Keratinocyte (primary cell): ENCODE data around the gene PRKCZ. TPM values are rescaled to one million over a fixed set of nuclear protein-coding genes. Genes with fewer than 3 reads are reported as not detected.

Source experiments
- DNase-seq: peaks from one replicate; pipeline ENCODE4 v3.0.0-alpha.2; 2011; ENCODE audit warnings: low read depth, missing footprints, low spot score
- FAIRE-seq: peaks from 2 replicates; lab custom pipeline; 2011; peaks lifted over from hg19 to GRCh38; lab: Jason Lieb, UNC
- H2AFZ ChIP-seq: 2 replicates; pipeline ENCODE4 v1.6.0; 2012; ENCODE audit warnings: low read length, control low read depth, inconsistent platforms; ENCODE audit not compliant: control insufficient read depth
- H3K27ac ChIP-seq: 2 replicates; pipeline ENCODE4 v1.5.1; 2011; ENCODE audit warnings: low read length; ENCODE audit not compliant: control insufficient read depth, insufficient read depth
- H3K27me3 ChIP-seq: 3 replicates; pipeline ENCODE4 v1.6.0; 2011; ENCODE audit warnings: low read length; ENCODE audit not compliant: control insufficient read depth, insufficient read depth; ENCODE audit errors: extremely low read depth
- H3K36me3 ChIP-seq, 2 experiments: 2 replicates in 1 of 2; 3 replicates in 1 of 2; pipeline ENCODE4 v1.5.1; 2011; ENCODE audit warnings: low read length in 2 of 2, mild to moderate bottlenecking in 1 of 2; ENCODE audit not compliant: control insufficient read depth in 2 of 2, insufficient read depth in 2 of 2; ENCODE audit errors: extremely low read depth in 1 of 2
- H3K4me1 ChIP-seq: 3 replicates; pipeline ENCODE4 v1.5.1; 2011; ENCODE audit warnings: low read length; ENCODE audit not compliant: control insufficient read depth, insufficient read depth; ENCODE audit errors: extremely low read depth
- H3K4me2 ChIP-seq: 3 replicates; pipeline ENCODE4 v1.6.0; 2011; ENCODE audit warnings: low read depth, low read length; ENCODE audit not compliant: control insufficient read depth, insufficient read depth; ENCODE audit errors: extremely low read depth
- H3K4me3 ChIP-seq, 3 experiments: fragments of 200-600 bp in 1 of 3; sonication (generic) in 1 of 3; 2 replicates in 2 of 3; 3 replicates in 1 of 3; pipeline ENCODE4 v1.5.1; 2011 to 2016; ENCODE audit warnings: low read length in 3 of 3, mild to moderate bottlenecking in 3 of 3, control low read depth in 2 of 3, inconsistent platforms in 1 of 3, low read depth in 1 of 3, mixed read lengths in 1 of 3, mixed run types in 1 of 3, moderate library complexity in 1 of 3; ENCODE audit not compliant: control insufficient read depth in 2 of 3, insufficient read depth in 2 of 3; ENCODE audit errors: extremely low read depth in 1 of 3
- H3K79me2 ChIP-seq: 2 replicates; pipeline ENCODE4 v1.6.0; 2012; ENCODE audit warnings: low read length; ENCODE audit not compliant: control insufficient read depth, insufficient read depth
- H3K9ac ChIP-seq: 3 replicates; pipeline ENCODE4 v1.6.0; 2011; ENCODE audit warnings: low read length; ENCODE audit not compliant: control insufficient read depth, insufficient read depth; ENCODE audit errors: extremely low read depth
- H3K9me1 ChIP-seq: 3 replicates; pipeline ENCODE4 v1.6.0; 2011; ENCODE audit warnings: low read length; ENCODE audit not compliant: control insufficient read depth, insufficient read depth; ENCODE audit errors: extremely low read depth
- H3K9me3 ChIP-seq: 2 replicates; pipeline ENCODE4 v1.5.1; 2012; ENCODE audit warnings: low read depth, low read length; ENCODE audit not compliant: control insufficient read depth
- H4K20me1 ChIP-seq: 3 replicates; pipeline ENCODE4 v1.6.0; 2011; ENCODE audit warnings: low read length; ENCODE audit not compliant: control insufficient read depth, insufficient read depth; ENCODE audit errors: extremely low read depth
- CTCF ChIP-seq, 3 experiments: IDR thresholded peaks in 1 of 3; conservative IDR thresholded peaks in 1 of 3; optimal IDR thresholded peaks in 1 of 3; 2 replicates in 2 of 3; 3 replicates in 1 of 3; pipeline versions ENCODE3 to v1.5.1; 2011; ENCODE audit warnings: low read length in 3 of 3, mild to moderate bottlenecking in 3 of 3, moderate library complexity in 2 of 3, control low read depth in 1 of 3, inconsistent platforms in 1 of 3; ENCODE audit not compliant: insufficient read depth in 2 of 3; ENCODE audit errors: extremely low read depth in 1 of 3
- EZH2 ChIP-seq: IDR thresholded peaks from one replicate; pipeline ENCODE4 v1.6.1; 2012; ENCODE audit warnings: inconsistent platforms, mild to moderate bottlenecking, low read length, moderate library complexity
- dilution Hi-C: fragments of 300-500 bp; cut with MboI; formaldehyde crosslinking; loops from one replicate; pipeline ENCODE4 v1.7.0; 2020; ENCODE audit warnings: low sequenced_read_pairs; ENCODE audit not compliant: extremely low pct_ligation_motif_present
- polyA plus RNA-seq, 5 experiments: library from polyadenylated mRNA; depleted of rRNA in 3 of 5; stranded (reverse) in 3 of 5; stranded (forward) in 1 of 5; unstranded in 1 of 5; fragments of >200 nt; gene quantifications; 1 replicate in 1 of 5; 2 replicates in 3 of 5; 3 replicates in 1 of 5; pipeline versions ENCODE4 v1.2.1 to v1.2.3, GENCODE V29; 2011 to 2012; ENCODE audit warnings: missing spikeins in 2 of 5, low read depth in 1 of 5, low replicate concordance in 1 of 5

PRKCZ gene
- polyA plus RNA-seq, 1 donor (not counting 4 experiments of a cell fraction or from before 2014, with no cell fraction given) = 36.3 TPM

- H3K4me1 ChIP-seq = no peaks in the 10 kb centered on the region
- H3K9me3 ChIP-seq = no peaks in the 10 kb centered on the region
- DNase-seq = no peak
- peaks cover 4% of the 10 kb centered on the region for H3K79me2 ChIP-seq
- no peak overlapping the region for H3K27ac ChIP-seq
- H3K4me3 ChIP-seq = no peak overlapping the region
- dilution Hi-C loops = no loop called here
- FAIRE-seq = no peak
- no peak overlapping the region for H2AFZ ChIP-seq
- H4K20me1 ChIP-seq = peaks cover 7% of the 10 kb centered on the region
- no peak for TF ChIP-seq EZH2
- TF ChIP-seq CTCF (optimal IDR thresholded peaks at IDR 0.05 in 1 of 3, IDR thresholded peaks at IDR 0.05 in 1 of 3, conservative IDR thresholded peaks at IDR 0.05 in 1 of 3; ENCODE audit: extremely low read depth in 1 of 3, insufficient read depth in 2 of 3, low read length in 3 of 3) = no peak
- H3K4me2 ChIP-seq = no peak overlapping the region
- no peak overlapping the region for H3K9ac ChIP-seq
- no peaks in the 10 kb centered on the region for H3K27me3 ChIP-seq
- no peaks in the 10 kb centered on the region for H3K9me1 ChIP-seq
- H3K36me3 ChIP-seq = peaks cover 0 to 13% of the 10 kb centered on the region in 2 experiments
Observed at GRCh38 chr1:2157856-2158255, 107.6 kb downstream of the PRKCZ start.

- Histone ChIP-seq H3K27me3 (no peaks in the 10 kb centered on the region), H3K79me2 (peaks cover 4% of the 10 kb centered on the region), H3K4me2 (no peak overlapping the region), H3K27ac (no peak overlapping the region), H3K4me1 (no peaks in the 10 kb centered on the region), H3K4me3 (no peak overlapping the region), H3K9me3 (no peaks in the 10 kb centered on the region), H3K9ac (no peak overlapping the region), H4K20me1 (peaks cover 7% of the 10 kb centered on the region), H2AFZ (no peak overlapping the region), H3K36me3 (peaks cover 0 to 13% of the 10 kb centered on the region in 2 experiments), H3K9me1 (no peaks in the 10 kb centered on the region)
- DNase-seq = no peak
- dilution Hi-C loops = no loop called here
- no peak for TF ChIP-seq EZH2
- no peak for TF ChIP-seq CTCF (optimal IDR thresholded peaks at IDR 0.05 in 1 of 3, IDR thresholded peaks at IDR 0.05 in 1 of 3, conservative IDR thresholded peaks at IDR 0.05 in 1 of 3; ENCODE audit: extremely low read depth in 1 of 3, insufficient read depth in 2 of 3, low read length in 3 of 3)
- no peak for FAIRE-seq
Observed at GRCh38 chr1:2158272-2158671, 108.1 kb downstream of the PRKCZ start.
